GM18861 (cell line): Measurements from ENCODE around the gene SIL1.
"Not testable (repeated sequence)": the region's sequence is repeated elsewhere in the genome, so short reads cannot be mapped to it uniquely, and the experiment has no call there.

ENCODE experiments used
- ATAC-seq: cut with Tn5 transposase; IDR thresholded peaks from one replicate; pipeline ENCODE4 v1.9.1; 2021; ENCODE audit not compliant: unreplicated experiment

SIL1 gene

GRCh38 chr5:138927979-138928378 is 270.2 kb downstream of the SIL1 start:
- ATAC-seq = no peak

GRCh38 chr5:138927544-138927943 is 270.6 kb downstream of the SIL1 start:
- ATAC-seq = no peak

- no peak for ATAC-seq
These were observed 271.3 kb downstream of the SIL1 start for GRCh38 chr5:138926688-138927448.

GRCh38 chr5:138926257-138926656 is 271.9 kb downstream of the SIL1 start:
- no peak for ATAC-seq

GRCh38 chr5:138925090-138925635 is 273.0 kb downstream of the SIL1 start:
- ATAC-seq = no peak

- no peak for ATAC-seq
These were observed 275.7 kb downstream of the SIL1 start for GRCh38 chr5:138922494-138922893.

- ATAC-seq = not testable (repeated sequence)
These were observed 276.8 kb downstream of the SIL1 start for GRCh38 chr5:138921362-138921761.

GRCh38 chr5:138920181-138920580 is 278.0 kb downstream of the SIL1 start:
- ATAC-seq = no peak

- ATAC-seq = no peak
These were observed 279.5 kb downstream of the SIL1 start for GRCh38 chr5:138918686-138919085.

- no peak for ATAC-seq
These were observed 283.8 kb downstream of the SIL1 start for GRCh38 chr5:138914338-138914737.

GRCh38 chr5:138913773-138914172 is 284.4 kb downstream of the SIL1 start:
- ATAC-seq = no peak

- no peak for ATAC-seq
These were observed 286.1 kb downstream of the SIL1 start for GRCh38 chr5:138912093-138912492.

GRCh38 chr5:138911441-138911840 is 286.7 kb downstream of the SIL1 start:
- no peak for ATAC-seq

GRCh38 chr5:138910546-138911185 is 287.5 kb downstream of the SIL1 start:
- no peak for ATAC-seq

GRCh38 chr5:138909734-138910133 is 288.4 kb downstream of the SIL1 start:
- ATAC-seq = no peak

- no peak for ATAC-seq
These were observed 292.6 kb downstream of the SIL1 start for GRCh38 chr5:138905541-138905940.

- ATAC-seq = no peak
These were observed 294.9 kb downstream of the SIL1 start for GRCh38 chr5:138903130-138903775.

- ATAC-seq = no peak
These were observed 296.5 kb downstream of the SIL1 start for GRCh38 chr5:138901716-138902115.

GRCh38 chr5:138900281-138900965 is 297.7 kb downstream of the SIL1 start:
- ATAC-seq = no peak

- ATAC-seq = no peak
These were observed 299.4 kb downstream of the SIL1 start for GRCh38 chr5:138898742-138899141.

GRCh38 chr5:138898299-138898698 is 299.9 kb downstream of the SIL1 start:
- ATAC-seq = no peak
